GM12874 (cell line): ENCODE data around the gene PRSS58.
A peak's percentile ranks its signal among the peaks of the same experiment; 100 is the strongest.

ENCODE experiments used
- CTCF ChIP-seq: IDR thresholded peaks from 2 replicates; pipeline ENCODE4 v1.5.1; 2011; ENCODE audit warnings: low read depth, mild to moderate bottlenecking, control low read depth, low read length, moderate library complexity; ENCODE audit not compliant: insufficient read depth

The PRSS58 gene

GRCh38 chr7:142257958-142258357 is at the start of gene PRSS58:
Gene PRSS58, minus strand, starts transcription at chr7:142258058. Its CDS starts 351 bp downstream, at chr7:142257707.
- TF ChIP-seq CTCF = no peak

GRCh38 chr7:142307246-142307900 is 49.5 kb upstream of the PRSS58 start:
- no peak for TF ChIP-seq CTCF

- peak; percentile 23; the same call in 1 of the 2 replicates for TF ChIP-seq CTCF
These were observed 45.8 kb upstream of the PRSS58 start for GRCh38 chr7:142303650-142304049.

- TF ChIP-seq CTCF = peak; percentile 67
These were observed 44.2 kb upstream of the PRSS58 start for GRCh38 chr7:142301923-142302550.

- TF ChIP-seq CTCF = no peak
These were observed 43.4 kb upstream of the PRSS58 start for GRCh38 chr7:142301299-142301698.

GRCh38 chr7:142300689-142301088 is 42.8 kb upstream of the PRSS58 start:
- peak; percentile 53; the same call in 1 of the 2 replicates for TF ChIP-seq CTCF

GRCh38 chr7:142299237-142299781 is 41.5 kb upstream of the PRSS58 start:
- TF ChIP-seq CTCF = no peak
